ENCODE measurements around the gene COG2. TPM values are rescaled to one million over a fixed set of nuclear protein-coding genes. Genes with fewer than 3 reads are reported as not detected.

The COG2 gene
- total and polyA plus RNA-seq, 2 of the 13 experiments (the other 11 are each of a cell fraction or from before 2014, with no cell fraction given) = 16.8 to 36.3 TPM

DNA sequence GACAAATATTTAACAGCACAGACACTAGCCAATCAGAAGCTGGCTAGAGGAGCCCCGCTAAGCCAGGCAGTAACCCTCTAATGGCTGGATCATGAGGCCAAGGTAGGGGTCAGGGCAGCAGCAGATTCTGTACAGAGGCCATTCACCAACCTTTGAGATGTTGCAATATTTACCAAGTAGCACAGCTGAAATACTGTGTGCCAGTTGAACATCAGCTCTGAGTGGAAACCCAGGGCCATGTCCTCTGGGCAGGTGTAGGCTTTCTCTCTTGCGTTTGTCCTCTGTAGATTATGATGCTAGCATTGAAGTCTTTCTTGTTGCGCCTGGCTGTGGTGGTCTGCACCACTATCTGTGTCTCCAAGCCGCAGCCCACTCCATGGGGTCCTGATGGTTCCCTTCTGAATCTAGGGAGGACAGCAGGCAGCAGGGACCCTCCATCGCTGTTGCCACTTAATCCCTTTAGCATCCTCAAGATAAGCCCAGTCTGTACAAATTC is 2.5 kb upstream of the COG2 start (continued):
- TF ChIP-seq, protein P1, sequence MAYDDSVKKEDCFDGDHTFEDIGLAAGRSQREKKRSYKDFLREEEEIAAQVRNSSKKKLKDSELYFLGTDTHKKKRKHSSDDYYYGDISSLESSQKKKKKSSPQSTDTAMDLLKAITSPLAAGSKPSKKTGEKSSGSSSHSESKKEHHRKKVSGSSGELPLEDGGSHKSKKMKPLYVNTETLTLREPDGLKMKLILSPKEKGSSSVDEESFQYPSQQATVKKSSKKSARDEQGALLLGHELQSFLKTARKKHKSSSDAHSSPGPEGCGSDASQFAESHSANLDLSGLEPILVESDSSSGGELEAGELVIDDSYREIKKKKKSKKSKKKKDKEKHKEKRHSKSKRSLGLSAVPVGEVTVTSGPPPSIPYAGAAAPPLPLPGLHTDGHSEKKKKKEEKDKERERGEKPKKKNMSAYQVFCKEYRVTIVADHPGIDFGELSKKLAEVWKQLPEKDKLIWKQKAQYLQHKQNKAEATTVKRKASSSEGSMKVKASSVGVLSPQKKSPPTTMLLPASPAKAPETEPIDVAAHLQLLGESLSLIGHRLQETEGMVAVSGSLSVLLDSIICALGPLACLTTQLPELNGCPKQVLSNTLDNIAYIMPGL (CRISPR knock-in tag; IDR thresholded peaks at IDR 0.05; ENCODE audit: borderline replicate concordance in 1 of 2, low read depth in 1 of 2) = peak in 1 of 2 experiments; percentile 48; a peak in 1 of 4 replicates
- TF ChIP-seq DNMT1 (CRISPR knock-in tag; IDR thresholded peaks at IDR 0.05) (no peak), HDAC6 (IDR thresholded peaks at IDR 0.05; ENCODE audit: low read depth, low read length) (no peak), ZNF230 (CRISPR knock-in tag; IDR thresholded peaks at IDR 0.05) (peak; percentile 60; the same call in 1 of the 2 replicates), SAP130 (CRISPR knock-in tag; IDR thresholded peaks at IDR 0.05; ENCODE audit: low read depth) (peak; percentile 93), SP5 (CRISPR knock-in tag; IDR thresholded peaks at IDR 0.05; ENCODE audit: borderline replicate concordance, low read depth) (peak; percentile 58; the same call in 1 of the 2 replicates), GABPB1 (CRISPR knock-in tag; IDR thresholded peaks at IDR 0.05) (peak; percentile 26; the same call in 1 of the 2 replicates), ZNF136 (CRISPR knock-in tag; IDR thresholded peaks at IDR 0.05; ENCODE audit: low read depth) (no peak), ZNF552 (CRISPR knock-in tag; IDR thresholded peaks at IDR 0.05; ENCODE audit: borderline replicate concordance) (no peak), SMYD3 (CRISPR knock-in tag; IDR thresholded peaks at IDR 0.05) (no peak), ZSCAN22 (CRISPR knock-in tag; IDR thresholded peaks at IDR 0.05) (no peak), E2F2 (CRISPR knock-in tag; IDR thresholded peaks at IDR 0.05; ENCODE audit: borderline replicate concordance) (no peak), ZBED4 (CRISPR knock-in tag; IDR thresholded peaks at IDR 0.05; ENCODE audit: borderline replicate concordance) (peak; percentile 57; the same call in 1 of the 2 replicates), ZFP37 (CRISPR knock-in tag; IDR thresholded peaks at IDR 0.05; ENCODE audit: borderline replicate concordance) (no peak), NCOA2 (CRISPR knock-in tag; IDR thresholded peaks at IDR 0.05) (peak; percentile 90), ZNF629 (CRISPR knock-in tag; conservative IDR thresholded peaks at IDR 0.05) (peak; percentile 43; the same call in 1 of the 2 replicates)
- TF ChIP-seq, protein P2, sequence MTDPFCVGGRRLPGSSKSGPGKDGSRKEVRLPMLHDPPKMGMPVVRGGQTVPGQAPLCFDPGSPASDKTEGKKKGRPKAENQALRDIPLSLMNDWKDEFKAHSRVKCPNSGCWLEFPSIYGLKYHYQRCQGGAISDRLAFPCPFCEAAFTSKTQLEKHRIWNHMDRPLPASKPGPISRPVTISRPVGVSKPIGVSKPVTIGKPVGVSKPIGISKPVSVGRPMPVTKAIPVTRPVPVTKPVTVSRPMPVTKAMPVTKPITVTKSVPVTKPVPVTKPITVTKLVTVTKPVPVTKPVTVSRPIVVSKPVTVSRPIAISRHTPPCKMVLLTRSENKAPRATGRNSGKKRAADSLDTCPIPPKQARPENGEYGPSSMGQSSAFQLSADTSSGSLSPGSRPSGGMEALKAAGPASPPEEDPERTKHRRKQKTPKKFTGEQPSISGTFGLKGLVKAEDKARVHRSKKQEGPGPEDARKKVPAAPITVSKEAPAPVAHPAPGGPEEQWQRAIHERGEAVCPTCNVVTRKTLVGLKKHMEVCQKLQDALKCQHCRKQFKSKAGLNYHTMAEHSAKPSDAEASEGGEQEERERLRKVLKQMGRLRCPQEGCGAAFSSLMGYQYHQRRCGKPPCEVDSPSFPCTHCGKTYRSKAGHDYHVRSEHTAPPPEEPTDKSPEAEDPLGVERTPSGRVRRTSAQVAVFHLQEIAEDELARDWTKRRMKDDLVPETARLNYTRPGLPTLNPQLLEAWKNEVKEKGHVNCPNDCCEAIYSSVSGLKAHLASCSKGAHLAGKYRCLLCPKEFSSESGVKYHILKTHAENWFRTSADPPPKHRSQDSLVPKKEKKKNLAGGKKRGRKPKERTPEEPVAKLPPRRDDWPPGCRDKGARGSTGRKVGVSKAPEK (CRISPR knock-in tag; IDR thresholded peaks at IDR 0.05; ENCODE audit: borderline replicate concordance) = no peak
- TF ChIP-seq, protein P3, sequence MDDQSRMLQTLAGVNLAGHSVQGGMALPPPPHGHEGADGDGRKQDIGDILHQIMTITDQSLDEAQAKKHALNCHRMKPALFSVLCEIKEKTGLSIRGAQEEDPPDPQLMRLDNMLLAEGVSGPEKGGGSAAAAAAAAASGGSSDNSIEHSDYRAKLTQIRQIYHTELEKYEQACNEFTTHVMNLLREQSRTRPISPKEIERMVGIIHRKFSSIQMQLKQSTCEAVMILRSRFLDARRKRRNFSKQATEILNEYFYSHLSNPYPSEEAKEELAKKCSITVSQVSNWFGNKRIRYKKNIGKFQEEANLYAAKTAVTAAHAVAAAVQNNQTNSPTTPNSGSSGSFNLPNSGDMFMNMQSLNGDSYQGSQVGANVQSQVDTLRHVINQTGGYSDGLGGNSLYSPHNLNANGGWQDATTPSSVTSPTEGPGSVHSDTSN (CRISPR knock-in tag; IDR thresholded peaks at IDR 0.05; ENCODE audit: borderline replicate concordance) = no peak
